ENCODE results near the gene PLA2G4B.

PLA2G4B gene, protein sequence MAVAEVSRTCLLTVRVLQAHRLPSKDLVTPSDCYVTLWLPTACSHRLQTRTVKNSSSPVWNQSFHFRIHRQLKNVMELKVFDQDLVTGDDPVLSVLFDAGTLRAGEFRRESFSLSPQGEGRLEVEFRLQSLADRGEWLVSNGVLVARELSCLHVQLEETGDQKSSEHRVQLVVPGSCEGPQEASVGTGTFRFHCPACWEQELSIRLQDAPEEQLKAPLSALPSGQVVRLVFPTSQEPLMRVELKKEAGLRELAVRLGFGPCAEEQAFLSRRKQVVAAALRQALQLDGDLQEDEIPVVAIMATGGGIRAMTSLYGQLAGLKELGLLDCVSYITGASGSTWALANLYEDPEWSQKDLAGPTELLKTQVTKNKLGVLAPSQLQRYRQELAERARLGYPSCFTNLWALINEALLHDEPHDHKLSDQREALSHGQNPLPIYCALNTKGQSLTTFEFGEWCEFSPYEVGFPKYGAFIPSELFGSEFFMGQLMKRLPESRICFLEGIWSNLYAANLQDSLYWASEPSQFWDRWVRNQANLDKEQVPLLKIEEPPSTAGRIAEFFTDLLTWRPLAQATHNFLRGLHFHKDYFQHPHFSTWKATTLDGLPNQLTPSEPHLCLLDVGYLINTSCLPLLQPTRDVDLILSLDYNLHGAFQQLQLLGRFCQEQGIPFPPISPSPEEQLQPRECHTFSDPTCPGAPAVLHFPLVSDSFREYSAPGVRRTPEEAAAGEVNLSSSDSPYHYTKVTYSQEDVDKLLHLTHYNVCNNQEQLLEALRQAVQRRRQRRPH

GRCh38 chr15:41838400-41838897 lies at the start of gene PLA2G4B:
TSS of gene PLA2G4B (plus strand) at chr15:41838847. CDS start at chr15:41838914, 67 bp downstream.
- DNase-seq, result no peak

DNA sequence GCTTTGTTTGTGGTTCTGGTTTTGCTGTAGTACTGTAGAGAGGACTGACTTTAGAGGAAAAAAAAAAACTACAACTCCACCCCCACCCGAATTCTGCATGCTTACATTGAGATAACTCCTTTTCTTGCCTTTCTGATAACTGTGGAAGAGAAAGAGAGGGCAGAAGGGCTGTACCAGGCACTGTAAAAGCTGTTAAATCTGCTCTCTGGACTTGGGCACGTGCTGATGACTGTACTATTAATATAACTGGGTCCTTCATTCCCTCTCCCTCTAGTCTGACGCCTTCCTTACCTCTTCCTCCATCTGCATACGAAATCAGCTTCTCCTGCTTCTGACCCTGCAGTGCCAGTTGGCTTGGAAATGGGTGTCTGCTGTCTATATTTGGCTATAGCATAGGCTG lies 49.4 kb upstream of the PLA2G4B start:
- DNase-seq, result no peak

DNA sequence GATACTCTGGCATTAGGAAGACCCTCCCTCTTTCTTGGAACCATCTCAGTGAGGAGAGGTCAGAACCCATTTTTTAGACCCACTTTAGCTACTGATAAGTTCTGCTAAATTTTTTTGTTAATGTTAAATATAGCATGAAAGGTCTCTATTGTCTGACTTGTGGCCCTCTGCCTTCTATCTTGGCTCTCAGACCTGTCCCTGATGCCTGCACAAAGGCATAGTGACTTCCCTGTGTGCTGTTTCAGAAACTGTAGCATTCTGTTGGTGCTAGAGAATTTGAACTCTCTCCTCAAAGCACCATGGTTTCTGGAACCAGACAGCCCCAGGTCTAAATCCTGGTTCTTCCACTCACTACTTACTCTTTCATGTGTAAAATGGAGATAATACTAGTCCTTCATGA lies 49.0 kb upstream of the PLA2G4B start:
- no peak for DNase-seq

- DNase-seq, result no peak
Measured at GRCh38 chr15:41790169-41790568, 48.5 kb upstream of the PLA2G4B start.

DNA sequence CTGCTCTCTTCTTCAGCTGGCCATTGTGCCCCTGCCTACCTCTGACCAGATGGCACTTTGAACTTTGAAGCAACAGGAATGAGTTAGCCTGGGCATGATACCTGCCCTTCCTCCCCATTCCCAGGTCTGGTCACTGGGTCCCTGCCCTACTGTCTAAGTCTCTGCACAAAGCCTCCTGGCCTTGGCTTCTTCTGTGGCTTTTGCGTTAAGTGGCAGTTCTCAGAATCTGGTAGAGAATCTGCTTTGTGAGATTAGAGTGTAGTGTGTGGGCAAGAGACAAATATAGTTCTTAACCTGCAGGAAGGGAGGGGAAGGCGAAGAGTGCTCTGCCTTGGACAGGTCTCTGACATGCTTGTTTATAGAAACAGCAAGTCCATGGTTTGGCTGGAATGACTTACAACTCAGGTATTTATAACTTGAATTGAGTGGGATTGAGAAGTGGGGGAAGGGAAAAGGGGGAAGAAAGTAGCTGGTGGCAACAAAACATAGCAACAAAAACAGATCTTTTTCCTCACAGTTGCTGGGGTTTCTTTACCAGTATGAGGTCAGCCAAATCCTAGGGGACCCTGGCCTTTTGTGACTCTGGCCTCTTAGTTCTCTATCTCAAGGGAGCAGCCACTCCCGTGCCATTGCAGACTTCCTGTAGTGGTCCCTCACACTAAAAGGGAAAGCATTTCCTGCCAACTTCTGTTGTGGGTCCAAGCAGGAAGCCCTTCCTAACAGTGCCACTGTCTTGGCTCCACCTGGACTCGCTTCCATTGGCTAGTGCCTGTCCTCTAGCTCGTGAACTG lies 47.7 kb upstream of the PLA2G4B start:
- DNase-seq, result no peak

GRCh38 chr15:41791547-41791937 lies 47.1 kb upstream of the PLA2G4B start:
- no peak for DNase-seq

- DNase-seq, result no peak
Measured at GRCh38 chr15:41792000-41792637, 46.5 kb upstream of the PLA2G4B start.

- no peak for DNase-seq
Measured at GRCh38 chr15:41794081-41794480, 44.6 kb upstream of the PLA2G4B start.

- DNase-seq, result no peak
Measured at GRCh38 chr15:41795996-41796856, 42.4 kb upstream of the PLA2G4B start.

- no peak for DNase-seq
Measured at GRCh38 chr15:41797201-41797944, 41.3 kb upstream of the PLA2G4B start.

DNA sequence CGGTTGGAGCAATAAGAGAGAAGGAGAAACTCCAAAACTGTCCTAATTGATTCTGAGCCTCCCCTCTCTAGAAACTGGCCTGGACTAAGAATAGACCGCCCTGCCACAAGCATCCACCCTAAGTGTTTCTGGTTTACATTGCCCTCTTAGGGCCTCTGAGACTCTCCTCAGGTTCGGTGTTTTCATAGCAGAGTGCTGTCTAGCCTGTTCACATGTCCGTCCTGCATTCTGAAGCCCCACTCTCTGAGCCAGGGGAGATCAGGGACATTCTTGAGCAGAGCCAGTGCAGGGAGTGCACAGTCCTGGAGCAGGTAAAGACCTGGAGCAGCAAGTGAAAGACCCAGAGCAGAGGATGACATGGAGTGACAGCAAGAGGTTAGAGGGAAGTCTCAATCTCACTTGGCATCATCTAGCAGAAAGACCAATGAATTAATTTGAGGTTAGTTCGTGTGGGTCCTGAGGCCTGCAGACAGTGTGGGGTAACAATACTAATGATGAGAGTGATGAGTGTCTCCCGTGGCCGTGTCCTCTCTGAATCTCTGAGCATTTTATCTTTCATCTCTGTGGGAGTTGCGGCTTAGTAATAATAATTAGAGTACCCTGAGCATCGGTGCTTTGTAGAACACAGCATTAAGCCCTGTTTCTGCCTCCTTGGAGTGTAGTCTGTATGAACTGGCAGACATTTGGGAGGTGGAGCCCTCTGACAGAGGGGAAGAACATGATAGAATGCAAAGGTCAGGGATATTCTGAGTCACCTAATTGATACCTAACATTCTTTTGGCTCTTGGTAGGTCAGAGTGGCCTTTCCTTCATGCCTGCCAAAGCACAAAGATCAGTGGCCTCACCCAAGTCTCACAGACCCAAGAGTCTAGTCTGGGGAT lies 39.8 kb upstream of the PLA2G4B start:
- no peak for DNase-seq

DNA sequence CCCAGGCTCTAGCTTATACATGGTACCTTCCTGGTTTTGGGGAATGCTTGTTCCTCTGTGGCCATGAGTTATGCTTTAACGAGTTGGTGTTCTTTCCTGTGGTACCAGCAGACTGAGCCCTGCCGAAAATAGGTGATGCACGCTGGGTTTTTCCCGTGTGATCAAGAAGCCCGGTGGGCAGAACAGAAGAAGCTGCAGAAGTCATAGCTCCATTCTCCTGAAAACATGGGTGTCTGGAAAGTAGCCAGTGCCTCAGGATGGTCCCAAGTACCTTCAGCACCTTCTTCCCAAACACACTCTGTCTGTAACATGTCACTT lies 39.2 kb upstream of the PLA2G4B start:
- DNase-seq, result no peak

GRCh38 chr15:41801185-41801584 lies 37.5 kb upstream of the PLA2G4B start:
- no peak for DNase-seq

- no peak for DNase-seq
Measured at GRCh38 chr15:41801850-41802455, 36.7 kb upstream of the PLA2G4B start.

- DNase-seq, result no peak
Measured at GRCh38 chr15:41804361-41804760, 34.3 kb upstream of the PLA2G4B start.

- DNase-seq, result no peak
Measured at GRCh38 chr15:41804916-41805666, 33.6 kb upstream of the PLA2G4B start.

DNA sequence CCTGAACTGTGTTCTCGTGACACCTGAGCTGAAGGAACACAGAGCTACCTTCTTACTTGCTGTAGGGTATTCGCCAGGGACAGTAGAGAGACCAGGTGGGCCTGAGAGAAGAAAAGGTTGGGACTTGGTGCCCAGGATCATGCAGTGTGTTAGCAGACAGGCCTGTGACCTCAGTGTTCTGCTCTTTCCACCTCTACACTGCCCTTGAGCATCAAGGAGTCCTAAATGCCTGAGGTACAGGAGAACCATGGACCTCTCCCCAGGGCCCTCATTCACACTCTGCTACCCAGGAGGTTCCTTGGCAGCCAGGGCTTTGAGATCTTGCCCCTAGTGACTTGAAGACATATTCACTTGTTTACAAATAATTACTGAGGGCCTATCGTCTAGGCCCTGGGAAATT lies 32.9 kb upstream of the PLA2G4B start:
- DNase-seq, result no peak

- DNase-seq, result no peak
Measured at GRCh38 chr15:41806291-41807181, 32.1 kb upstream of the PLA2G4B start.
